GM12878 (cell line): Measurements from ENCODE around the gene SLC28A1.

ENCODE experiments used
- CTCF ChIP-seq, 3 experiments: IDR thresholded peaks in 2 of 3; conservative IDR thresholded peaks in 1 of 3; 2 replicates each; pipeline ENCODE4 v1.5.1; 2011; ENCODE audit warnings: low read depth in 3 of 3, low read length in 3 of 3, mild to moderate bottlenecking in 3 of 3, control low read depth in 2 of 3, moderate library complexity in 2 of 3, inconsistent platforms in 1 of 3, mixed read lengths in 1 of 3; ENCODE audit not compliant: control insufficient read depth in 2 of 3, insufficient read depth in 1 of 3; ENCODE audit errors: extremely low read depth in 1 of 3
- EP300 ChIP-seq, 2 experiments: fragments of 150-350 bp in 1 of 2; IDR thresholded peaks; 2 replicates each; pipeline ENCODE4 v1.6.1; 2011 to 2012; ENCODE audit warnings: low read depth in 2 of 2, low read length in 2 of 2, borderline replicate concordance in 1 of 2, improper control_type of control experiment in 1 of 2, inconsistent platforms in 1 of 2; ENCODE audit not compliant: control insufficient read depth in 1 of 2
- EZH2 ChIP-seq: IDR thresholded peaks from 2 replicates; pipeline ENCODE4 v1.6.1; 2012; ENCODE audit warnings: low read depth, mild to moderate bottlenecking, control low read depth, inconsistent platforms, low read length, borderline replicate concordance; ENCODE audit not compliant: control insufficient read depth
- JUNB ChIP-seq: IDR thresholded peaks from 2 replicates; pipeline ENCODE4 v1.6.1; 2016; ENCODE audit warnings: antibody characterized with exemption, mild to moderate bottlenecking
- MEF2A ChIP-seq: IDR thresholded peaks from 2 replicates; pipeline ENCODE4 v1.6.1; 2011; ENCODE audit warnings: low read depth, mild to moderate bottlenecking, low read length, moderate library complexity; ENCODE audit not compliant: insufficient read depth
- MXI1 ChIP-seq: fragments of 150-350 bp; IDR thresholded peaks from 2 replicates; pipeline ENCODE4 v1.6.1; 2011; ENCODE audit warnings: low read depth, mild to moderate bottlenecking, inconsistent platforms, low read length, improper control_type of control experiment
- NFYB ChIP-seq: IDR thresholded peaks from 2 replicates; pipeline ENCODE4 v1.6.1; 2011; ENCODE audit warnings: low read depth, mild to moderate bottlenecking, low read length, improper control_type of control experiment, moderate library complexity; ENCODE audit not compliant: insufficient read depth
- NR2C1 ChIP-seq: fragments of 450-650 bp; IDR thresholded peaks from 2 replicates; pipeline ENCODE4 v1.6.1; 2017; ENCODE audit warnings: antibody characterized with exemption, mild to moderate bottlenecking, moderate library complexity
- POLR2A ChIP-seq: IDR thresholded peaks from 2 replicates; pipeline ENCODE4 v1.6.1; 2011; ENCODE audit warnings: low read depth, mild to moderate bottlenecking, low read length
- POLR2AphosphoS5 ChIP-seq: IDR thresholded peaks from 2 replicates; pipeline ENCODE4 v1.6.1; 2011; ENCODE audit warnings: mild to moderate bottlenecking, low read length, inconsistent platforms
- PRDM15 ChIP-seq: fragments of 450-650 bp; formaldehyde crosslinking; IDR thresholded peaks from 2 replicates; pipeline ENCODE4 v1.4.0; 2020; ENCODE audit warnings: mild to moderate bottlenecking, moderate library complexity
- SRF ChIP-seq, 2 experiments: IDR thresholded peaks; 2 replicates each; pipeline ENCODE4 v1.6.1; 2011; ENCODE audit warnings: low read depth in 2 of 2, low read length in 2 of 2, mild to moderate bottlenecking in 1 of 2, moderate library complexity in 1 of 2
- YY1 ChIP-seq: IDR thresholded peaks from 2 replicates; pipeline ENCODE4 v1.6.1; 2011; ENCODE audit warnings: low read depth, mild to moderate bottlenecking, low read length

- no peak for TF ChIP-seq SRF (IDR thresholded peaks at IDR 0.05; ENCODE audit: low read depth in 2 of 2, low read length in 2 of 2)
- no peak for TF ChIP-seq PRDM15 (CRISPR knock-in tag)
- no peak for TF ChIP-seq MEF2A
- TF ChIP-seq POLR2A: no peak
- TF ChIP-seq JUNB: no peak
- no peak for TF ChIP-seq POLR2AphosphoS5
- TF ChIP-seq YY1: no peak
- no peak for TF ChIP-seq EZH2
- TF ChIP-seq NR2C1: no peak
- no peak for TF ChIP-seq CTCF (IDR thresholded peaks at IDR 0.05 in 2 of 3, conservative IDR thresholded peaks at IDR 0.05 in 1 of 3; ENCODE audit: control insufficient read depth in 2 of 3, extremely low read depth in 1 of 3, insufficient read depth in 1 of 3, low read depth in 3 of 3, low read length in 3 of 3)
- no peak for TF ChIP-seq EP300 (IDR thresholded peaks at IDR 0.05; ENCODE audit: borderline replicate concordance in 1 of 2, control insufficient read depth in 1 of 2, low read depth in 2 of 2, low read length in 2 of 2)
- no peak for TF ChIP-seq MXI1
- no peak for TF ChIP-seq NFYB
Measured at GRCh38 chr15:84873997-84874396, 10.5 kb upstream of the SLC28A1 start.
